GM12878 (cell line): Measurements from ENCODE around the gene MPC2. TPM values are rescaled to one million over a fixed set of nuclear protein-coding genes. Genes with fewer than 3 reads are reported as not detected.

Experiments
- polyA plus RNA-seq, 11 experiments: library from polyadenylated mRNA; depleted of rRNA in 4 of 11; unstranded in 6 of 11; stranded (reverse) in 5 of 11; fragments of >200 nt; fragmentation: Nextera tagmentation in 4 of 11; fragmentation: Illumina TruSeq in 1 of 11; extraction: Ambion mirVana in 4 of 11; extraction: Trizol in 1 of 11; gene quantifications; 1 replicate in 1 of 11; 2 replicates in 10 of 11; pipeline versions ENCODE4 v1.2.1 to v1.2.3, GENCODE V29; 2011 to 2016; ENCODE audit warnings: inconsistent platforms in 2 of 11, missing spikeins in 2 of 11, low read depth in 1 of 11
- total RNA-seq, 4 experiments: library from RNA; depleted of rRNA in 3 of 4; stranded (reverse); fragments of >200 nt in 3 of 4; fragmentation: Illumina TruSeq in 1 of 4; extraction: Trizol in 1 of 4; gene quantifications; 2 replicates each; pipeline versions ENCODE4 v1.2.1 to v1.2.3, GENCODE V29; 2013 to 2021

The MPC2 gene
- total and polyA plus RNA-seq, 10 of the 15 experiments (the other 5 are each of a cell fraction or from before 2014, with no cell fraction given), result 22.5 to 164 (median 63.3) TPM

Other genes starting within 250 kb of the MPC2 start
- gene MPZL1, start 215.1 kb downstream of the MPC2 start, total RNA-seq (2014; rRNA removed), result 40.6 and 44.5 TPM in 2 replicates
- 45.4 and 46.4 TPM in 2 replicates for gene MPZL1, start 215.1 kb downstream of the MPC2 start, total RNA-seq (2014; rRNA removed; fragmentation: Illumina TruSeq; extraction: Trizol)
- gene MPZL1, start 215.1 kb downstream of the MPC2 start, total RNA-seq (2021), result 41.8 and 42.0 TPM in 2 replicates
- 51.5 and 54.3 TPM in 2 replicates for gene MPZL1, start 215.1 kb downstream of the MPC2 start, polyA plus RNA-seq (2011; rRNA removed)
- gene MPZL1, start 215.1 kb downstream of the MPC2 start, polyA plus RNA-seq (2014; fragmentation: Illumina TruSeq; extraction: Trizol), result 54.6 and 61.8 TPM in 2 replicates
- 10 to 100 TPM in 1 of 2 experiments, 1 to 10 TPM in 1; 9.8 to 12.0 TPM for gene MPZL1, start 215.1 kb downstream of the MPC2 start, polyA plus RNA-seq (2014; fragmentation: Nextera tagmentation; extraction: Ambion mirVana)
- 38.9 and 45.4 TPM in 2 replicates for gene MPZL1, start 215.1 kb downstream of the MPC2 start, polyA plus RNA-seq (2014; rRNA removed)
- gene MPZL1, start 215.1 kb downstream of the MPC2 start, polyA plus RNA-seq (2016; fragmentation: Nextera tagmentation; extraction: Ambion mirVana), result 10 to 100 TPM; 59.2 to 60.9 TPM
- 0.22 TPM in 1 of 2 replicates, not detected in the other for gene ADCY10, start 22.9 kb downstream of the MPC2 start, total RNA-seq (2014; rRNA removed)
- gene ADCY10, start 22.9 kb downstream of the MPC2 start, total RNA-seq (2014; rRNA removed; fragmentation: Illumina TruSeq; extraction: Trizol), result not detected in 2 replicates
- gene ADCY10, start 22.9 kb downstream of the MPC2 start, total RNA-seq (2021), result not detected in 2 replicates
- gene ADCY10, start 22.9 kb downstream of the MPC2 start, polyA plus RNA-seq (2011; rRNA removed), result 0.07 and 0.22 TPM in 2 replicates
- gene ADCY10, start 22.9 kb downstream of the MPC2 start, polyA plus RNA-seq (2014; fragmentation: Illumina TruSeq; extraction: Trizol), result 0.13 TPM in 1 of 2 replicates, not detected in the other
- not detected for gene ADCY10, start 22.9 kb downstream of the MPC2 start, polyA plus RNA-seq (2014; fragmentation: Nextera tagmentation; extraction: Ambion mirVana)
- not detected in 2 replicates for gene ADCY10, start 22.9 kb downstream of the MPC2 start, polyA plus RNA-seq (2014; rRNA removed)
- not detected for gene ADCY10, start 22.9 kb downstream of the MPC2 start, polyA plus RNA-seq (2016; fragmentation: Nextera tagmentation; extraction: Ambion mirVana)
- 25.9 and 29.3 TPM in 2 replicates for gene DCAF6, start 389 bp downstream of the MPC2 start, total RNA-seq (2014; rRNA removed)
- 36.6 and 39.6 TPM in 2 replicates for gene DCAF6, start 389 bp downstream of the MPC2 start, total RNA-seq (2014; rRNA removed; fragmentation: Illumina TruSeq; extraction: Trizol)
- 26.2 and 27.8 TPM in 2 replicates for gene DCAF6, start 389 bp downstream of the MPC2 start, total RNA-seq (2021)
- 62.7 and 98.0 TPM in 2 replicates for gene DCAF6, start 389 bp downstream of the MPC2 start, polyA plus RNA-seq (2011; rRNA removed)
- gene DCAF6, start 389 bp downstream of the MPC2 start, polyA plus RNA-seq (2014; fragmentation: Illumina TruSeq; extraction: Trizol), result 40.6 and 47.5 TPM in 2 replicates
- gene DCAF6, start 389 bp downstream of the MPC2 start, polyA plus RNA-seq (2014; fragmentation: Nextera tagmentation; extraction: Ambion mirVana), result 10 to 100 TPM; 11.4 to 18.3 TPM
- gene DCAF6, start 389 bp downstream of the MPC2 start, polyA plus RNA-seq (2014; rRNA removed), result 24.2 and 29.5 TPM in 2 replicates
- gene DCAF6, start 389 bp downstream of the MPC2 start, polyA plus RNA-seq (2016; fragmentation: Nextera tagmentation; extraction: Ambion mirVana), result 10 to 100 TPM; 51.2 to 58.1 TPM
- gene GPR161, start 199.9 kb upstream of the MPC2 start, total RNA-seq (2014; rRNA removed), result 0.17 and 0.71 TPM in 2 replicates
- 0.28 and 0.49 TPM in 2 replicates for gene GPR161, start 199.9 kb upstream of the MPC2 start, total RNA-seq (2014; rRNA removed; fragmentation: Illumina TruSeq; extraction: Trizol)
- gene GPR161, start 199.9 kb upstream of the MPC2 start, total RNA-seq (2021), result 0.46 and 0.61 TPM in 2 replicates
- not detected in 2 replicates for gene GPR161, start 199.9 kb upstream of the MPC2 start, polyA plus RNA-seq (2011; rRNA removed)
- gene GPR161, start 199.9 kb upstream of the MPC2 start, polyA plus RNA-seq (2014; fragmentation: Illumina TruSeq; extraction: Trizol), result 0.22 and 0.43 TPM in 2 replicates
- gene GPR161, start 199.9 kb upstream of the MPC2 start, polyA plus RNA-seq (2014; fragmentation: Nextera tagmentation; extraction: Ambion mirVana), result under 1 TPM in 1 of 2 experiments, not detected in 1; 0.07 TPM
- gene GPR161, start 199.9 kb upstream of the MPC2 start, polyA plus RNA-seq (2014; rRNA removed), result 0.13 and 0.29 TPM in 2 replicates
- gene GPR161, start 199.9 kb upstream of the MPC2 start, polyA plus RNA-seq (2016; fragmentation: Nextera tagmentation; extraction: Ambion mirVana), result under 1 TPM; 0.08 to 0.39 TPM
- 38.2 and 43.9 TPM in 2 replicates for gene TIPRL, start 241.9 kb upstream of the MPC2 start, total RNA-seq (2014; rRNA removed)
- gene TIPRL, start 241.9 kb upstream of the MPC2 start, total RNA-seq (2014; rRNA removed; fragmentation: Illumina TruSeq; extraction: Trizol), result 47.9 and 48.8 TPM in 2 replicates
- gene TIPRL, start 241.9 kb upstream of the MPC2 start, total RNA-seq (2021), result 37.6 and 42.2 TPM in 2 replicates
- gene TIPRL, start 241.9 kb upstream of the MPC2 start, polyA plus RNA-seq (2011; rRNA removed), result 72.1 and 135 TPM in 2 replicates
- gene TIPRL, start 241.9 kb upstream of the MPC2 start, polyA plus RNA-seq (2014; fragmentation: Illumina TruSeq; extraction: Trizol), result 42.2 and 55.5 TPM in 2 replicates
- gene TIPRL, start 241.9 kb upstream of the MPC2 start, polyA plus RNA-seq (2014; fragmentation: Nextera tagmentation; extraction: Ambion mirVana), result 10 to 100 TPM; 51.9 to 57.9 TPM
- gene TIPRL, start 241.9 kb upstream of the MPC2 start, polyA plus RNA-seq (2014; rRNA removed), result 33.5 and 36.4 TPM in 2 replicates
- 10 to 100 TPM; 57.6 to 62.7 TPM for gene TIPRL, start 241.9 kb upstream of the MPC2 start, polyA plus RNA-seq (2016; fragmentation: Nextera tagmentation; extraction: Ambion mirVana)